Measurements from ENCODE around the gene PAH.

- no peak for TF ChIP-seq YY1 (IDR thresholded peaks at IDR 0.05; ENCODE audit: insufficient read depth, insufficient replicate concordance, low read depth, low read length)
- no peak for TF ChIP-seq PREB (CRISPR knock-in tag; IDR thresholded peaks at IDR 0.05)
- TF ChIP-seq, protein P1, sequence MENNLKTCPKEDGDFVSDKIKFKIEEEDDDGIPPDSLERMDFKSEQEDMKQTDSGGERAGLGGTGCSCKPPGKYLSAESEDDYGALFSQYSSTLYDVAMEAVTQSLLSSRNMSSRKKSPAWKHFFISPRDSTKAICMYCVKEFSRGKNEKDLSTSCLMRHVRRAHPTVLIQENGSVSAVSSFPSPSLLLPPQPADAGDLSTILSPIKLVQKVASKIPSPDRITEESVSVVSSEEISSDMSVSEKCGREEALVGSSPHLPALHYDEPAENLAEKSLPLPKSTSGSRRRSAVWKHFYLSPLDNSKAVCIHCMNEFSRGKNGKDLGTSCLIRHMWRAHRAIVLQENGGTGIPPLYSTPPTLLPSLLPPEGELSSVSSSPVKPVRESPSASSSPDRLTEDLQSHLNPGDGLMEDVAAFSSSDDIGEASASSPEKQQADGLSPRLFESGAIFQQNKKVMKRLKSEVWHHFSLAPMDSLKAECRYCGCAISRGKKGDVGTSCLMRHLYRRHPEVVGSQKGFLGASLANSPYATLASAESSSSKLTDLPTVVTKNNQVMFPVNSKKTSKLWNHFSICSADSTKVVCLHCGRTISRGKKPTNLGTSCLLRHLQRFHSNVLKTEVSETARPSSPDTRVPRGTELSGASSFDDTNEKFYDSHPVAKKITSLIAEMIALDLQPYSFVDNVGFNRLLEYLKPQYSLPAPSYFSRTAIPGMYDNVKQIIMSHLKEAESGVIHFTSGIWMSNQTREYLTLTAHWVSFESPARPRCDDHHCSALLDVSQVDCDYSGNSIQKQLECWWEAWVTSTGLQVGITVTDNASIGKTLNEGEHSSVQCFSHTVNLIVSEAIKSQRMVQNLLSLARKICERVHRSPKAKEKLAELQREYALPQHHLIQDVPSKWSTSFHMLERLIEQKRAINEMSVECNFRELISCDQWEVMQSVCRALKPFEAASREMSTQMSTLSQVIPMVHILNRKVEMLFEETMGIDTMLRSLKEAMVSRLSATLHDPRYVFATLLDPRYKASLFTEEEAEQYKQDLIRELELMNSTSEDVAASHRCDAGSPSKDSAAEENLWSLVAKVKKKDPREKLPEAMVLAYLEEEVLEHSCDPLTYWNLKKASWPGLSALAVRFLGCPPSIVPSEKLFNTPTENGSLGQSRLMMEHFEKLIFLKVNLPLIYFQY (CRISPR knock-in tag; IDR thresholded peaks at IDR 0.05; ENCODE audit: borderline replicate concordance) = no peak
- TF ChIP-seq, protein P2, sequence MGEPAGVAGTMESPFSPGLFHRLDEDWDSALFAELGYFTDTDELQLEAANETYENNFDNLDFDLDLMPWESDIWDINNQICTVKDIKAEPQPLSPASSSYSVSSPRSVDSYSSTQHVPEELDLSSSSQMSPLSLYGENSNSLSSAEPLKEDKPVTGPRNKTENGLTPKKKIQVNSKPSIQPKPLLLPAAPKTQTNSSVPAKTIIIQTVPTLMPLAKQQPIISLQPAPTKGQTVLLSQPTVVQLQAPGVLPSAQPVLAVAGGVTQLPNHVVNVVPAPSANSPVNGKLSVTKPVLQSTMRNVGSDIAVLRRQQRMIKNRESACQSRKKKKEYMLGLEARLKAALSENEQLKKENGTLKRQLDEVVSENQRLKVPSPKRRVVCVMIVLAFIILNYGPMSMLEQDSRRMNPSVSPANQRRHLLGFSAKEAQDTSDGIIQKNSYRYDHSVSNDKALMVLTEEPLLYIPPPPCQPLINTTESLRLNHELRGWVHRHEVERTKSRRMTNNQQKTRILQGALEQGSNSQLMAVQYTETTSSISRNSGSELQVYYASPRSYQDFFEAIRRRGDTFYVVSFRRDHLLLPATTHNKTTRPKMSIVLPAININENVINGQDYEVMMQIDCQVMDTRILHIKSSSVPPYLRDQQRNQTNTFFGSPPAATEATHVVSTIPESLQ (CRISPR knock-in tag; conservative IDR thresholded peaks at IDR 0.05) = no peak
- TF ChIP-seq CCAR2 (optimal IDR thresholded peaks at IDR 0.05; ENCODE audit: low read depth, low read length) = no peak
- TF ChIP-seq MAFG (CRISPR knock-in tag; IDR thresholded peaks at IDR 0.05) = no peak
- TF ChIP-seq POLR2AphosphoS5 (IDR thresholded peaks at IDR 0.05; ENCODE audit: low read depth, low read length) = no peak
- no peak for TF ChIP-seq ZNF3 (CRISPR knock-in tag; IDR thresholded peaks at IDR 0.05)
- no peak for TF ChIP-seq POLR2A (IDR thresholded peaks at IDR 0.05; ENCODE audit: insufficient read depth in 1 of 2, low read depth in 2 of 2, low read length in 2 of 2)
- no peak for TF ChIP-seq EEA1 (CRISPR knock-in tag; IDR thresholded peaks at IDR 0.05; ENCODE audit: borderline replicate concordance)
- TF ChIP-seq MEIS2 (CRISPR knock-in tag; IDR thresholded peaks at IDR 0.05) = no peak
- no peak for TF ChIP-seq ZFP36 (IDR thresholded peaks at IDR 0.05; ENCODE audit: borderline replicate concordance, low read depth, low read length, partially characterized antibody)
- no peak for TF ChIP-seq USF2 (IDR thresholded peaks at IDR 0.05; ENCODE audit: low read depth, low read length)
- no peak for TF ChIP-seq USF2 (CRISPR knock-in tag; IDR thresholded peaks at IDR 0.05; ENCODE audit: borderline replicate concordance)
These were observed 4.8 kb downstream of the PAH start for GRCh38 chr12:102912258-102912657.

Data from HepG2 (cell line).